ENCODE measurements around the gene MYH11.
"Not testable (repeated sequence)": the region's sequence is repeated elsewhere in the genome, so short reads cannot be mapped to it uniquely, and the experiment has no call there.

The MYH11 gene

DNA sequence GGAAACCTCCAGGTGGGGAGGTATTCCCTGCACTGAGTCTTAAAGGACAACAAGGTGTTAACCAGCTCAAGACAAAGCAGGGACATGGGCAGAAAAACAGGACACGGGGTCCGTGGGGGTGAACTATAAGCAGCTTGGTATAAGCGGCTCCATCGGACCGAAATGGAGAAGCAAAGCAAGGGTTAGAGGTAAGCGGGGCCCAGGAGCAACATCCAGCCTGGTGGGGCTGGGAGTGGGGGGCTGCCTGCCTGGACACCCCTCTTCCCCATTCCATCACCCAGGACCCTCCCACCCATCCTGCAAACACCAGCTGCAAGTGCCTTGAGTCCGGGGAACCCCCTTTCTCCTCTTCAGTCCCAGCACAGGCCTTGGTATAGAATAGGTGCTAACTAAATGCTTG lies 29.5 kb downstream of the MYH11 start:
- TF ChIP-seq, protein P1, sequence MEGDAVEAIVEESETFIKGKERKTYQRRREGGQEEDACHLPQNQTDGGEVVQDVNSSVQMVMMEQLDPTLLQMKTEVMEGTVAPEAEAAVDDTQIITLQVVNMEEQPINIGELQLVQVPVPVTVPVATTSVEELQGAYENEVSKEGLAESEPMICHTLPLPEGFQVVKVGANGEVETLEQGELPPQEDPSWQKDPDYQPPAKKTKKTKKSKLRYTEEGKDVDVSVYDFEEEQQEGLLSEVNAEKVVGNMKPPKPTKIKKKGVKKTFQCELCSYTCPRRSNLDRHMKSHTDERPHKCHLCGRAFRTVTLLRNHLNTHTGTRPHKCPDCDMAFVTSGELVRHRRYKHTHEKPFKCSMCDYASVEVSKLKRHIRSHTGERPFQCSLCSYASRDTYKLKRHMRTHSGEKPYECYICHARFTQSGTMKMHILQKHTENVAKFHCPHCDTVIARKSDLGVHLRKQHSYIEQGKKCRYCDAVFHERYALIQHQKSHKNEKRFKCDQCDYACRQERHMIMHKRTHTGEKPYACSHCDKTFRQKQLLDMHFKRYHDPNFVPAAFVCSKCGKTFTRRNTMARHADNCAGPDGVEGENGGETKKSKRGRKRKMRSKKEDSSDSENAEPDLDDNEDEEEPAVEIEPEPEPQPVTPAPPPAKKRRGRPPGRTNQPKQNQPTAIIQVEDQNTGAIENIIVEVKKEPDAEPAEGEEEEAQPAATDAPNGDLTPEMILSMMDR (IDR thresholded peaks at IDR 0.05; ENCODE audit: low read depth, low read length, missing control alignments): no peak
- no peak for DNase-seq (ENCODE audit: extremely low read depth, low read depth)
- H3K4me3 ChIP-seq (replicated peaks; ENCODE audit: low read depth, low read length): no peak overlapping the region

DNA sequence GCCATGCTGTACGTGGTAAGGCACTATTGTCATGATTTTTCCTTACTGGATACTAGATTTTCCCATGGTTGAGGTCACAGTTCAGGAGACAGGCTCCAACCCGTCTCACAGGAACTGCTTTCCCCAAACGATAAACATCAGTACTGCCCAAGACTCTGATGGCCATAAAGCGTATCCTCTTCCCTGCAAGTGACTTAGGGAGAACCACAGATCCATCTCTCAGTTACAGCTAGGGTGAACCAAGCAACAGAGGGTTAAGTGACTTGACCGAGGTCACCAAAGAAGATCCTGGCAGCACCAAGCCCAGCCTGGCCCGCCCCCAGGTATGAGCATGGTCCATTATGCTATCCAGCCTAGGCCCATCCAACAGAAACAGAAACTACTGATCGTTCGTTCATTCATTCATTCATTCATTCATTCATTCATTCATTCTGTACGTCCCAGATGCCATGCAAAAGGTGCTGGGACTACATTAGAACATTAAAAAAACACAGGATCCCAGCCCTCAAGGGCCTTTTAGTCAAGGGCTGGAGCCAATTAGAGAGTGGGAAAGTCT lies 31.0 kb downstream of the MYH11 start:
- no peak for DNase-seq (ENCODE audit: extremely low read depth, low read depth)
- TF ChIP-seq, protein P1 (IDR thresholded peaks at IDR 0.05; ENCODE audit: low read depth, low read length, missing control alignments): no peak
- no peak overlapping the region for H3K4me3 ChIP-seq (replicated peaks; ENCODE audit: low read depth, low read length)

DNA sequence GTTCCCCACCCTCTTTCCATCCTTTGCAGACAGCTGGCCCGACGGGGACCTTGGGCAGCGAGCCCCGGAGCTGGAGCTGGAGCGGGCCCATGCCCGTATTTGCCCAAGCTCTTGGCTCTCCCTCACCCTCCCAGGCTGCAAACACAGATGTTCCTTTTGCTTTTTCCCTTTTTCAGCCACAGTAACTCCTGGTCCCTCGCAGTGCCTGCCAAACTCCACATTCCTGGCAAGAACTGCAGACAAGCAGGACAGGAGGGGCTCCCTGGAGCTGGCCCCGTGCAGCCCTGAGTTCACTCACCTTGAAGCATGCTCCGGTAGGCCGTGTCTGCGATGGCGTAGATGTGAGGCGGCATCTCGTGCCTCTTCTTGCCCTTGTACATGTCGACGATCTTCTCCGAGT lies 33.9 kb downstream of the MYH11 start:
- DNase-seq (ENCODE audit: extremely low read depth, low read depth): no peak
- TF ChIP-seq, protein P1 (IDR thresholded peaks at IDR 0.05; ENCODE audit: low read depth, low read length, missing control alignments): no peak
- no peak overlapping the region for H3K4me3 ChIP-seq (replicated peaks; ENCODE audit: low read depth, low read length)

DNA sequence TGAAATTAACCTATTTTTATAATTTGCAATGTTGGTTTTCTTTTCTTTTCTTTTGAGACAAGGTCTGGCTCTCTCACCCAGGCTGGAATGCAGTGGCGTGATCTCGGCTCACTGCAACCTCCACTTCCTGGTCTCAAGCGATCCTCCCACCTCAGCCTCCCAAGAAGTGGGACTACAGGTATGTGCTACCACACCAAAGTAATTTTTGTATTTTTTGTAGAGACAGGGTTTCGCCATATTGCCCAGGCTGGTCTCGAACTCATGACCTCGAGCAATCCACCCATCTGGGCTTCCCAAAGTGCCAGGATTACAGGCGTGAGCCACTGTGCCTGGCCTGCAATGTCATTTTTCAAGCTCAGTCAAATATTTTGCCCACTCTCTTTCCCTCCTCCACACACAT lies 36.0 kb downstream of the MYH11 start:
- TF ChIP-seq, protein P1 (IDR thresholded peaks at IDR 0.05; ENCODE audit: low read depth, low read length, missing control alignments): no peak
- H3K4me3 ChIP-seq (replicated peaks; ENCODE audit: low read depth, low read length): no peak overlapping the region

DNA sequence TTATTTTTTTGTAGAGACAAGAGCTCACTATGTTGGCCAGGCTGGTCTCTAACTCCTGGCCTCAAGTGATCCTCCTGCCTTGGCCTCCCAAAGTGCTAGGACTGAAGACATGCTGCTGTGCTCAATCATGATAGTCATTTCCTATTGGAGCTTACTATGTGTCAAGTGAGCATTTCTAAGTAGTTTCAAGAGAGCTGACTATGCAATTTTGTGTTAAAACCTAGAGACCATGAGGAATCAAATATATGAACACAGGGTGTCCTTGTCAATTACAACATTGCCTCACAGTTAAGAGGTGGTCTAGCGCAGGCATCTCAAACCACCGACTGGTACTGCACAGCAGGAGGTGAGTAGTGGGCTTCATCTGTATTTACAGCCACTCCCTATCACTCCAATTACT lies 37.8 kb downstream of the MYH11 start:
- TF ChIP-seq, protein P1 (IDR thresholded peaks at IDR 0.05; ENCODE audit: low read depth, low read length, missing control alignments): no peak
- H3K4me3 ChIP-seq (replicated peaks; ENCODE audit: low read depth, low read length): no peak overlapping the region
- DNase-seq (ENCODE audit: extremely low read depth, low read depth): no peak

More for the DNA sequence above, 36.0 kb downstream of the MYH11 start:
- DNase-seq (ENCODE audit: extremely low read depth, low read depth): no peak

DNA sequence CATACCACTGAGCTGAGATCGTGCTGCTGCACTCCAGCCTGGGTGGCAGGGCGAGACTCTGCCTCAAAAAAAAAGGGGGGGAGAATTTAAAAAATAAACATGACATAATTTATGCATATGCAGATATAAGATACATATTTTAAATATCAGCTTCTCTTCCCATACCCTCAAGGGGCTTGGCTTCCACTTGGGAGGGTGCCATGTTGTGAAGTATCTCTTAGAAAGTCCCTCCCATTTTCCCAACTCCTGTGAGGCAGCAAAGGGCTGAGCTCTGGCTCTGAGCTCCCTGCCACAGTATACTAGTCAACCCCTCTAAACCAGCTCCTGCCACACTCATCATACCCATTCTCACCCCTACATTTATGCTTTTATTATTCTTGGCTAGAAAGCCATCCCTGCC lies 39.4 kb downstream of the MYH11 start:
- DNase-seq (ENCODE audit: extremely low read depth, low read depth): no peak
- H3K4me3 ChIP-seq (replicated peaks; ENCODE audit: low read depth, low read length): no peak overlapping the region
- TF ChIP-seq, protein P1 (IDR thresholded peaks at IDR 0.05; ENCODE audit: low read depth, low read length, missing control alignments): no peak

DNA sequence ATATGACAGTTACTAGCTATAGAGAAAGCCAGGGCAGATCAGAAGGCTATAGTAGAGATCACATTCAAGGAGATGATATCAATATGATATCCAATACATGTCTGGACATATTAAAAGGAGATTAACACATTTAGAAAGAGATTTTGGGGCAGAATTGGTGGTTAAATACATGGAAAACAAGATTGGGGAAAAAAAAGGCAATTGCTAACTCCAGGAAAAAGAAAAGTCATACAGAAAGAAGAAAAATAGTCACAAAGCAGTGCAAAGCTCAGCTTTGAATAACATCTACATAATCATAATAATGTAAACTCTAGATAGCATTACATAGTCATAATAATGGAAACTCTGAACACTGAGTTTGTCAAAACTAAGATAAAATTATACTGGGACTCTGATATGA lies 40.6 kb downstream of the MYH11 start:
- DNase-seq (ENCODE audit: extremely low read depth, low read depth): no peak
- TF ChIP-seq, protein P1 (IDR thresholded peaks at IDR 0.05; ENCODE audit: low read depth, low read length, missing control alignments): no peak
- H3K4me3 ChIP-seq (replicated peaks; ENCODE audit: low read depth, low read length): no peak overlapping the region

DNA sequence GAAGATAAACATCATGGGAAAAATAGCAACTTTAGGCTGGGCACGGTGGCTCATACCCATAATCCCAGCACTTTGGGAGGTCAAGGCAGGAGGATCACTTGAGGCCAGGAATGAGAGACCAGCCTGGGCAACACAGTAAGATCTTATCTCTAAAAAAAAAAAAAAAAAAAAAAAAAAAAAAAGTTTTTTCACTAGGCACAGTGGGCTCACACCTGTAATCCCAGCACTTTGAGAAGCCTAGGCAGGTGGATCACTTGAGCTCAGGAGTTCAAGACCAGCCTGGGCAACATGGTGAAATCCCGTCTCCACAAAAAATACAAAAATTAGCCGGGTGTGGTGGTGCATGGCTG lies 44.5 kb downstream of the MYH11 start:
- not testable (repeated sequence) for H3K4me3 ChIP-seq (replicated peaks; ENCODE audit: low read depth, low read length); DNase-seq (ENCODE audit: extremely low read depth, low read depth)

Measured in HFF-Myc (cell line).